NCI-H1694 (cell line): Measurements from ENCODE around the gene ARHGAP21.
"Not testable (repeated sequence)": the region's sequence is repeated elsewhere in the genome, so short reads cannot be mapped to it uniquely, and the experiment has no call there.

Experiments
- DNase-seq: peaks from one replicate; lab custom pipeline; 2025; lab: John Stamatoyannopoulos, UW

Gene ARHGAP21

DNA sequence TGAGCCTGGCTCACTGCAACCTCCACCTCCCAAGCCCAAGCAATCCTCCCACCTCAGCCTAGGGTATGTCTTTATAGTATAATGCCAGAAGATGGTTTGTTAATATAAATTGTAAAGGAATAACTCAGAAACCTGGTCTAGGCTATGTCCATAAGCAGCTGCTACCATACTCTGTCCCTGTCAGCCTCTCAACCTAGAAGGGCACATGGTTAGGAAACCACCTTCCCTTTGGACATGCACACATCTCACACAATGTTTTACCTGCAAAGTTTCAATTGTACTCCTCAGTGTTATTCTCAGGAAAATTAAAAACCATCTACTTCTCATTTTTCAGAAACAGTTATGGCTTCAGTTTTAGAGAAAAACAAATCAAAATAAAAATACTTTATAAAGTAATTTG is 40.1 kb downstream of the ARHGAP21 start:
- no peak for DNase-seq

DNA sequence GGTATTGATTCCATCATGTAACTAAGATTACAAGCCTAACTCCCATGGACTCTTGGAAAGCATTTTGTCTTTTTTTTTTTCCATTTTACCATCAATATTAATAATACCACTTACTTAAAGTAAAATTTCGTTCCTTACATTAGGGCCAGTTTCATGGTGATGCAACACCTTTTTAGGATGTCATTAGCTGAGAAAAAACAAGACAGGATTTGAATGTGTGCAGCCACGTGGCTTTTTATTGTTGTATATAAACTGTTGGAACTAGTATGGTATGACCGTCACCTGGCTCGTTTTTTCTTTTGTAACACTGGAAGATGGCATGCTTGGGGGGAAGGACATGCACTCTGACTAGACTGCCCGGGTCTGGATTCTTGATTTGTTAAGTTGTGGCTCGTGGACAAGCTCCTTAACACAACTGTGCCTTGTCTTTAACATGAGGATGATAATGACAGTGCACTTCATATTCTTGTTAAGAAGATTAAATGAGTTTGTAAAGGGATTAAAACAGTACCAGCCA is 42.1 kb downstream of the ARHGAP21 start:
- DNase-seq: no peak

DNA sequence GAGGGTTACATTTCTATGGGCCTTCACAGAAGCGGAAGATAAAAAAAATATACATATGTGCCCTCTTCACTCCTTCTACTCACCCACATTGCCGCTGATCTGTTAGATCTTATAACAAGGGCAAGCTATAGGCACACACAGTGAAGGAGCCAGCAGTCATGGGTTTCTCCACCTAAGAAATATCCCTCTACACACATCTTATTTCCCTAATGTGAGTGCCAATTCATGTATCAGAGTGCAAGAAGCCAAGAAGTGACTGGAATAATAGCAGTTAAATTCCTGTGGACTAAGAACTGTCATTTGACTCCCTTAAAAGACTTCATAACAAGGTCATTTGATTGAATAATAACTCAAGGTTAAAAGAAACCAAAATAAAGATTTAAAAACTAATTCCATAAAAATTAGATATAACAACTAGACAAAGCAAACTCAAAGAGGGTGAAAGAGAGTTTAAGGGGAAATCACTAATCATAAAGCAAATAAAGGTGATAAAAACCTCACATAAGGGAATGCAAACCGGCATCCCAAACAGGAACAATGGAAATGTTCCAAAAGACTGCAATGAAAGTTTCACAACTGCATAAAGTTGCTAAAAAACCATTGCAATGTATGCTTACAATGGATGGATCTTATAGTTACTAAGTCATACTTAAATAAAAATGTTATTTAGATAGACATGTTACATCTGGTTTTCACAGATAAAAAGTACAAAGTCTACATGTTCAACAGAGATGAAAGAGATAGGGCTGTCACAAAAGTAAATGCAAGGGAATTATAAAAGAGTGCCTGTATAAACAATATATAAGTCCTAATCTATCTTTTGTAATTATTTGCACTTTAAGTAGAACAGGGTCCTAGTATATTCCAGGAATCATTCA is 42.8 kb downstream of the ARHGAP21 start:
- DNase-seq: no peak

DNA sequence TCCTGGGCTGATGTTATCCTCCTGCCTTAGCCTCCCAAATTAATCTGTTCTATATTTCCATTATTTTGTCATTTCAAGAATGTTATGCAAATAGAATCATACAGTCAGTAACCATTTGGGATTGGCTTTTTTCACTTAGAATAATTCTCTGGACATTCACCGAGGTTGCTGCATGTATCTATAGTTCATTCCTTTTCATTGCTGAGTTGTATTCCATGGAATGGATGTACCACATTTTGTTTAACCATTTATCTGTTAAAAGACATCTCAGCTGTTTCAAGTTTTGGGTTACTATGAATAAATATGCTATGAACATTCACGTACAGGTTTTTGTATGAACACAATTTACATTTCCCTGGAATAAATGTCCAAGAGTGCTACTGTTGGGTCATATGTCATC is 44.9 kb downstream of the ARHGAP21 start:
- DNase-seq: no peak

DNA sequence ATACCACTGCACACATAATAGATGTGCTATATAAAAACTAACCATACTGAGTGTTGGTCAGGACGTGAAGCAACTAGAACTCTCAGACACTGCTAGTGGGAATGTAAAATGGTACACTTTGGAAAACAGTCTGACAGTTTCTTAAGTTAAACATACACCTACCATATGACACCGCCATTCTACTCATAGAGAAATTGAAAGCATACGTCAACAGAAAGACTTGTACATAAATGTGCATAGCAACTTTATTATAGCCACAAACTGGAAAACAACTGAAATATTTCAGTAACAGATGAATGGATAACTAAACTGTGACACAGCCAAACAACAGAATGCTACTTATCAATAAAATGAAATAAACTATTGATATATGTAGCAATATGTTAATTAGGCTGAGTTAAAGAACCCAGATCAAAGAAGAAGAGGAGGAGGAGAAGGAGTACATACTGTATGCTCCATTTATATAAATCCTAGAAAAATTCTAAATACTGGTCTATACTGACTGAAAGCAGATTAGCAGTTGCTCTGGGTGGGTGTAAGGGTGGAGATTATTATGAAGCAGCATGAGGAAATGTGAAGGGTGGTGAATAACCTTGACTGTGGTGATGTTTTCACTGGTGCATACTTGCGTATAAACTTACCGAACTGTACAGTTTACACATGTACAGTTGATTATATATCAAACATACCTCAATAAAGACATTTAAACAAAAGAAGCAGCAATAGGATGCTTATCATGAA is 48.6 kb downstream of the ARHGAP21 start:
- no peak for DNase-seq

DNA sequence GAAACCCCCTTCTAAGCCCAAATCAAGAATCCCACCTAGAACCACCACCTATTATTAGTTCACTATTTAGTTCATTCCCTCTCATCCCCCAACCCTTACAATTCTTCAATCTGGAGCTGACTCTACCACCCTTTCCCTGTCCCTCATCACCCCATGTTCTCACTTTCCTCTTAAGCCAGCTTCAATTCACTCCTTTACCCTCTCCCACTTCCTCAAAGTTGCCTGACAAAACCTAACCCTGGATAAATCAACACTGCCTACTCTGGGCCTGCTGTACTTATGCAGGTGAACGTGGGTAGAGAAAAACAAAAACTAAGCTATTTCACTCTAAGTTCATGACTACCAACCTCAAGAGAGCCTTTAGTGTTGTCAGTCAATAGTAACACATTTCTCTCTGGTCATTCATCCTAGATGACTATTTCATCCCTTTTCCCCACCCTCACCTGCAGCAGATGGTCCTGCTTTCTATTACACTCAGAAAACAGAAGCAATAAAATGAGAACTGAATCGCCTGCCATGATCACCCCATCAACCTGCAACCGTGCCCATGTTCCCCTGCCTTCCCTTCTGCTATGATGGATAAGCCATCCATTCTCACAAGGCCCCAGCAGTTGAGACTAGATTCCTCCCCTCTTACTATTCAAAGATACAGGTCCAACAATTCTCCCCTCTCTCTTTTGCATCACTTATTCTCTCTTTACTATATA is 52.6 kb downstream of the ARHGAP21 start:
- no peak for DNase-seq

DNA sequence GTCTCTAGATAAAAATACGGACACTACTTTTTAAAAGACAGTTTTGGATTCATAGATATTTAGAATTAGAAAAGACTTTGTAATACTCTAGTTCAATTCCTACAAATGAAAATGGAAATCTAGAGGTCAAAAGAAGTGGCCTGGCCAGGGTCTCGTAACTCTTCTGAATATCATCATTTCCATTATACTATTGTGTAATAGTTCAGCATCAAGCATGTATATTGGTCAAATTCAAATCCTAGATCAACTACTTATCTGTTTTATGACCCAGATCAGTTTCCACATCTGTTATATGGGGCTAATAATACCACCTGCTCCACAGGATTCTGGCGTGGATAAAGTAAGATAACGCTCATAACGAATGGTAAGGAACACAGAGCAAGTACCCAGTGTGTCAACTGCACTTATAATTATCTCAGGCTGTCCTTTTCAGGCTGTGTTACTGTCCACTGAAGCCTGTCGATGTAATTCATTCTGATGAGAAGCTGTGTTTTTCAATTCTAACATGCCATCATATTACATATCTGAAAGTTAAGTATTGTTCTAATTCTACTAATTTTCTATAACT is 54.3 kb downstream of the ARHGAP21 start:
- DNase-seq: no peak

DNA sequence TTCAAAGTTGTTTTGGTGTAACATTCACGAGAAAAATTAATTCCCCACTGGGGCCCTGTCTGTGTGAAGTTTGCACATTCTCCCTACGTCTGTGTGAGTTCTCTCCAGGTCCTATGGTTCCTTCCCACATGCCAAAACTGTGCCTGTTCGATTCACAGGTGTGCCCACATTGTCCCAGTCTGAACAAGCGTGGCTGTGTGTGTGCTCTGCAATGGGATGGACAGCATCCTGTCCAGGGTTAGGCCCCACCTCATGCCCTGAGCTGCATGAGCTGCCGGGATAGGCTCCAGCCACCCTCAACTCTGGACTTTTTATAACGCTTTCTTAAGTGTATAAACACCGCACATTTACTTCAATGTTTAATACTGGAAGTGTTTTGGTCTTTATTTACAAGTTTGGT is 55.4 kb downstream of the ARHGAP21 start:
- DNase-seq: no peak

DNA sequence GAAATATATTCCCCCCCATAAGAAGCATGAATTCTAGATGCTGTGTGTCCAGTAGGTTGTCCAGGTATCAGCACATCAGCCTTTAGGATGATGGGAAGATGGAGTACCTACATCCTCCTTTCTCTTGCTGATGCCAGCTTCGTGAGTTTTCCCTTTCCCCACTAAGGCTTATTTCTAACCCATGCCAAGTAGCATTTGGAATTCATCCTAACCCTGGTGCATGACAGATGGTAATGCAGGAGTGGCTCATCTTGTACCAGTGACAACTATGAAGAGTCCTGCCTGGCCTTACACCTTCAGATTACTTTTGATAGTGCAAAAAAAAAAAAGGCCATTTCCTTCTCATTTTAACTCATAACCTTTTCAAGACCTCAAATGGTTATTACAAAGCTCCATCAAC is 58.7 kb downstream of the ARHGAP21 start:
- peak; percentile 50 for DNase-seq

DNA sequence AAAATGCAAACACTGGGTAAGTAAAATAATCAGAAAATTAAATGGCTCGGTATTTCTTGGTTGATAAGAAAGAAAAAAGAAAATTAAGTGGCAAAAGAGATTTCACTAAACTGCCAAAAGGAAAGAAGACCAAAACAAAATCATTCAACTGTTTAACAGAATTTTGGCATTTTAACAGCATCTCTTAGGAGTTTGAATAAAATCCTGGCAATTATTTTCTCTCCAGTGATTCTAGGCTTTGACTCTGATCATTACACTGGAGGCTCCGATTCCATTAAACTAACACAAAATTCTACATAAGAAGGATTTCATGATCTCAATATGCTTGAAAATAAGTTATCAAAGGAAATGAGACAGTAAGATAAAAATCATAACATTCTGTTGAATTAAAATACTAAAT is 62.3 kb downstream of the ARHGAP21 start:
- DNase-seq: no peak

DNA sequence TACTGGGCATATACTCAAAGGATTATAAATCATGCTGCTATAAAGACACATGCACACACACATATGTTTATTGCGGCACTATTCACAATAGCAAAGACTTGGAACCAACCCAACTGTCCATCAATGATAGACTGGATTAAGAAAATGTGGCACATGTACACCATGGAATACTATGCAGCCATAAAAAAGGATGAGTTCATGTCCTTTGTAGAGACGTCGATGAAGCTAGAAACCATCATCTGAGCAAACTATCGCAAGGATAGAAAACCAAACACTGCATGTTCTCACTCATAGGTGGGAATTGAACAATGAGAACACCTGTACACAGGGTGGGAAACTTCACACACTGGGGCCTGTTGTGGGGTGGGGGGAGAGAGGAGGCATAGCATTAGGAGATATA is 65.4 kb downstream of the ARHGAP21 start:
- DNase-seq: not testable (repeated sequence)

DNA sequence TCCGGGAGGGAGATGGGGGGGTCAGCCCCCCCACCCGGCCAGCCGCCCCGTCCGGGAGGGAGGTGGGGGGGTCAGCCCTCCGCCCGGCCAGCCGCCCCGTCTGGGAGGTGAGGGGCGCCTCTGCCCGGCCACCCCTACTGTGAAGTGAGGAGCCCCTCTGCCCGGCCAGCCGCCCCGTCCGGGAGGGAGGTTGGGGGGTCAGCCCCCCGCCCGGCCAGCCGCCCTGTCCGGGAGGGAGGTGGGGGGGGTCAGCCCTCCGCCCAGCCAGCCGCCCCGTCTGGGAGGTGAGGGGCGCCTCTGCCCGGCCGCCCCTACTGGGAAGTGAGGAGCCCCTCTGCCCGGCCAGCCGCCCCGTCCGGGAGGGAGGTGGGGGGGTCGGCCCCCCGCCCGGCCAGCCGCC is 67.4 kb downstream of the ARHGAP21 start:
- DNase-seq: not testable (repeated sequence)

DNA sequence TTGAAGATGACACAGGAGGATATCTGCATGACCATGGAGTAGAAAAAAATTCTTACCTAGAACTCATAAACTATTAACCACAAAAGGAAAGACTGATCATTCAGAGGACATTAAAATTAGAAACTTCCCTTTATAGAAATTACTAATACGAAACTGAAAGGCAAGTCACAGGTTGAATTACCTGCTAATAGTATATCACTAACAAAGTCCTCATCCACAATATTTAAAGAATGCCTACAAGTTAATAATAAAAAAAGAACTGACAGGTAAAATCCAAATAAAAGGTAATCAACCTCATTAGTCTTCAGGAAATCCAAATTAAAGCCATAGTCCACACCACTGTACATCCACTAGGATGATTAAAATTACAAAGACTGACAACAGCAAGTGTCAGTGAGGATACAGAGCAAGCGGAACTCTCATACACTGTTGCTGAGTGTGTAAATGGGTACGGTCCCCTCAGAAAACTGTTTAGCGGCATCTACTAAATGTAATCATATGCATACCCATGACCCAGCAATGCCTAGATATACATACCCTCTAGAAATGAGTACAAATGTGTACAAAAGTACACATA is 71.2 kb downstream of the ARHGAP21 start:
- no peak for DNase-seq

DNA sequence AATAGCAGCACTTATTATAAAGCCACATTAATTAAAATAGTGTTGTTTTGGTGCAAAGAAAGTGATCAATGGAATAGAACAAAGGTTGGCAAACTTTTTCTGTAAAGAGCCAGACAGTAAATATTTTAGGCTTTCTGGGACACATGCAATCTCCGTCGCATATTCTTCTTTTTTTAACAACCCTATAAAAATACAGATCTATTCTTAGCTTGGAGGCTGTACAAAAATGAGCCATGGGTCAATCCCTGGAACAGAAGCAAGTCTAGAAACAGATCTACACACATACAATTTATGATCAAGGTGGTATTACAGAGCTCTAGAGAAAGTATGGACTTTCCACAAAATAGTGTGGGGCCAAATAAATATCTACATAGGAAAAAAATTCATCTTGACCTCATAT is 71.8 kb downstream of the ARHGAP21 start:
- no peak for DNase-seq

DNA sequence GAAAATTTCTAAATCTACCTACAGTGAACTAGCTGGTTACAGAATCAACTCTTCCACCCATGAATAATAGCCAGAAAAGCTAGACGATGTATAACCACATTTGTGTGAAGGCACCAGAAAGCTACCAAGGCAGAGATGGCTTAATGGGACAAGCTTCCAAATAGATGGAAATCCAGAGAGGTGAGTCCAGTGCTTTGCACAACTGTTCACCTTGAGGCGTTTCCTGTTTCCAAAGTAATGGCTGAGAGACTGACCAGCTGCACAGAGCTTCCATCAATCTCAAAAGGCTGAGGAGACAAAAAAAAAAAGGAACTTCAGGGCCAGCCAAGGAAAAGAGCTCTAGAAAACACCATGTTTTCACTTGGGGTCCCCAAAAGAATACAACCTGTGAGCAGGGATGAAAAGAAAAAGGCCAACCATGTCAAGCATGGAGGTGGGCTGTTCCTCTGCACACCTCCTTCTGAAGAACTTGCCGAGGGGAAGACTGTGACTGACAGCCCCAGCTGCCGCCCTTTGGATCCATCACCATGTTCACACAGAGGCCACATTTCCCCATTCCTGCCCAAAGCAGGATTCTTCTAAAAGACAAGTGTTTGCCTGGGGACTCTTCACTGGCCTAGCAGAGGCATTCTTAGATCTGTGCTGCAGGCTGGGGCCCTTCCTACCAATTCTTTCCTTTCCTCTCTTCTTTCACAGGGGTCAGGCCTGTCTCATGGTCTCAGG is 72.9 kb downstream of the ARHGAP21 start:
- no peak for DNase-seq

DNA sequence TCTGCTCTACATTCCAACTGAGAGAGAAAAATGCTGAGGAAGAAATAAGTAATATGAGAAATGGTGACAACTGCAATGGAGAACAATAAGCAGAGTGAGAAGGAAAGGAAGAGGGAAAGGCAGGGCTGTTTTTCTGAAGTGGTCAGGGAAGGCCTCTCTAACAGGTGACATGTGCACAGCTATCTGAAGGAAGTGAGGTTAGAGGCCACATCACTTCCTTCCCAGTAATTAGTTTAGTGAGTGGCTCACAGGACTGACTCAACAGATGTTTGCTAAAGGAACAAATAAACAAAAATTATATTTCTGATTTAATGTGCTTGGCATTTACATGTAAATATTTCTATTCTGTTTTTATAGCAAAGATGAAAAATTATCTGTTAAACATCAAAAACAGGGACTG is 77.9 kb downstream of the ARHGAP21 start:
- DNase-seq: no peak

DNA sequence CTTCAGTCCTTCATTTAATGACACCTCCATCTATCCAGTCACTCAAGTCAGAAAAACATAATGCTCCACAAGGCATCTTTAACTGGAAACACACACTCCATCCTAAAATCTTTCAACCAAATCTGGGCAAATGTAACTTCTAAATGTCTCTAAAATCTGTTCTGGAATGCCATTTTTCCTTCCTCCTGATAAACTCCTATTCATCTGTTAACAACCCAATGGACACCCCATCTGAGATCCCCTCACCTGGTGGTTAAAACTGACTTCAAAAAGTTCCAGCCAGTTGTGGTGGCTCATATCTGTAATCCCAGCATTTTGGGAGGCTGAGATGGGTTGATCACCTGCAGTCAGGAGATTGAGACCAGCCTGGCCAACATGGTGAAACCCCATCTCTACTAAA is 78.7 kb downstream of the ARHGAP21 start:
- no peak for DNase-seq

DNA sequence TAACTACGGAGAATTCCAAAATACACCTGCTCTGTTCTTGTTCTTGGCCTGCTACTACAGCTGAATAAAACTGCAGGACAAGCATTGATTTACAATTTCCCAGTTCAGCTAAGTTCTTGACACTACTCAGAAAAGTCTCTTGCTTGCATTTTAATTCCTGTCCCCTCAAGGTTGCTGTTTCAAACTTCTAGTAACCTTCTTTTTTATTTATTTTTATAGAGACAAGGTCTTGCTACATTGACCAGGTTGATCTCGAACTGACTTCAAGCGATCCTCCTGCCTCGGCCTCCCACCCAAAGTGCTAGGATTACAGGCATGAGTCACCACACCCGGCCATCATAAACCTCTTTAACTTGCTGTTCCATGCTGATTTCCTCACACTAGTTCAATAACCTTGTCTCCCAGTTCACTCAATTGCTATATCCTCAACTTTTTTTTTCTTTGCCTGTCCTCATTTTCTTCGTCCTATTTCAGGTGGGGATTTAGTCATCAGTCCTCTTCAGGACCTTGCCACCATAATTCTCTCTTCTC is 79.9 kb downstream of the ARHGAP21 start:
- DNase-seq: no peak

DNA sequence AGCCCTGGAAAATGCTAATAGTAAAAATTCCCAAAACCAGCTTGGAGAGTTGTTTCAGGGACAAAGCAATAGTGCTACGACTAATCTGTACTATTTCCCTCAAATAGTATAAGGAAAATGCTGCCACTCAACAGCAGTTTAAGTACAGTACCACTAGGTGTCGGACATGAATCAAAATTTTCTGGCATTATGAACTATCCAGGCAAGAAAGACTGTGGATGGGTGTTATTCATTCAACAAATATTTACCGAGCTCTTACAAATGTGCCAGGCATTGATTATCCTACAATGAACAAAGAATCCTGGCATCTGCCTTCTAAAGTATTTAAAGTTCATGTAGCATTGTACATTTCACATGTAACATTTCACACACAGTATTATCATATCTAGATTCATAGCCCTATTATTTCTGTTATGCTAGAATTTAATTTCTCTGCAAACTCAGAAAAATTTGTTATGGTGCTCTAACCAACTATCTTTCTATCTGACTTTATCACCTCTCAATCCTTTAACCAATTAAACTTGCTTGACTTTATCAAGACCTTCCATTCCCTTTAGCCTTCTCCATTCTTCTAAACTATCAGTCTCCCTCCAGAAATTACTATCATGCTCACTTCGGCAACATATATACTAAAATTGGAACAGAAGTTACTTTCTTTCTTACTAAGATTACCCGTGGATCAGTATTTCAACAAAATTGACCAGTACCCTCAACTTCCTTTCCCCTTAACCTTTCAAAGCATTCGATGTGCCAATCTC is 80.6 kb downstream of the ARHGAP21 start:
- peak; percentile 60 for DNase-seq

DNA sequence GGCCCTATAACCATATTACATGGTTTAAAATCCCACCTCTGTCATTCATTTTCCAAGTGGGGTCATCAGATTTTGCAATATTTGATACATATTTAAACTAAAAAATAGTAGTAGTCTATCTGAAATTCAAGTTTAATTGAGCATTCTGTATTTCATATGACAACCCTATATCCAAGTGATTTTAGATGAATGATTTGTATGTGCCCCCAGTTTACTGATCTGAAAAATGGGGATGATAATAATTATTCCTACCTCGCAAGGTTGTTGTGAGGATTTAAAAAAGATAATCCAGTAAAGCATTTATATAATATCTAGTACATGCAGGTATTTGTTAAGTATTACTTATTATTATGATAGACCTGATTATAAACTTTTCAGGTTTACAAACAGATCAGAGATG is 84.6 kb downstream of the ARHGAP21 start:
- no peak for DNase-seq
